HL-60 (cell line): ENCODE results near the gene ANKRD36.
A peak's percentile ranks its signal among the peaks of the same experiment; 100 is the strongest.
"Not testable (repeated sequence)": the region's sequence is repeated elsewhere in the genome, so short reads cannot be mapped to it uniquely, and the experiment has no call there.

Experiments
- DNase-seq, 2 experiments: peaks; one replicate each; pipeline ENCODE4 v3.0.0-alpha.2; 2010 to 2020; ENCODE audit warnings: low read depth in 1 of 2, low spot score in 1 of 2
- H3K27ac ChIP-seq: fragments of 250-450 bp; sonication (Bioruptor Pico); replicated peaks from 2 replicates; pipeline ENCODE4 v1.5.1; 2020; ENCODE audit warnings: mild to moderate bottlenecking, moderate library complexity
- H3K27me3 ChIP-seq: fragments of 250-450 bp; sonication (Bioruptor Pico); 2 replicates; pipeline ENCODE4 v1.5.1; 2021; ENCODE audit warnings: mild to moderate bottlenecking, moderate library complexity; ENCODE audit not compliant: insufficient read depth, poor library complexity, severe bottlenecking
- H3K4me3 ChIP-seq: replicated peaks from 2 replicates; pipeline ENCODE4 v1.5.1; 2011; ENCODE audit warnings: mild to moderate bottlenecking, control low read depth, low read length; ENCODE audit not compliant: insufficient read depth
- SPI1 ChIP-seq: IDR thresholded peaks from 2 replicates; pipeline ENCODE4 v1.6.1; 2012; ENCODE audit warnings: low read depth, mild to moderate bottlenecking, borderline replicate concordance
- TF ChIP-seq, protein P1 (sequence below): IDR thresholded peaks from one replicate; pipeline ENCODE4 v1.5.1; 2011; ENCODE audit warnings: low read length, control low read depth, inconsistent platforms; ENCODE audit not compliant: insufficient read depth

ANKRD36 gene

GRCh38 chr2:97098786-97099372, 14.1 kb upstream of the ANKRD36 start:
- TF ChIP-seq SPI1, result peak; percentile 42; the same call in 1 of the 2 replicates
- not testable (repeated sequence) for H3K27ac ChIP-seq, DNase-seq, H3K4me3 ChIP-seq, H3K27me3 ChIP-seq

DNA sequence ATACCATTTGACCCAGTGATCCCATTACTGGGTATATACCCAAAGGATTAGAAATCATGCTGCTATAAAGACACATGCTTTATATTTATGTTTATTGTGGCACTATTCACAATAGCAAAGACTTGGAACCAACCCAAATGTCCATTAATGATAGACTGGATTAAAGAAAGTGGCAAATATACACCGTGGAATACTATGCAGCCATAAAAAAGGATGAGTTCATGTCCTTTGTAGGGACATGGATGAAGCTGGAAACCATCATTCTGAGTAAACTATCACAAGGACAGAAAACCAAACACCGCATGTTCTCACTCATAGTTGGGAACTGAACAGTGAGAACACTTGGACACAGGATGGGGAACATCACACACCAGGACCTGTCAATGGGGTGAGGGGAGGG, 6.1 kb upstream of the ANKRD36 start:
- H3K27me3 ChIP-seq, H3K4me3 ChIP-seq, H3K27ac ChIP-seq, DNase-seq: not testable (repeated sequence)

DNA sequence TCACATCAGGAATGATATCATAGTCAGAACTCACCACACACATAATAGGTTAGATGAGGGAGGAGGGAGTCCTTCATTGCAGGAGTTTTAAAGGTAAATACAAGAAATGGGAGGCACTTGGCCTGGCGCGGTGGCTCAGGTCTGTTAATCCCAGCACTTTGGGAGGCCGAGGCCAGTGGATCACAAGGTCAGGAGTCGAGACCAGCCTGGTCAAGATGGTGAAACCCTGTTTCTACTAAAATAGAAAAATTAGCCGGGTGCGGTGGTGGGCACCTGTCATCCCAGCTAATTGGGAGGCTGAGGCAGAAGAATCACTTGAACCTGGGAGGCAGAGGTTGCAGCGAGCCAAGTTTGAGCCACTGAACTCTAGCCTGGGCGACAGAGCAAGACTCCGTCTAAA, 1.7 kb upstream of the ANKRD36 start:
- not testable (repeated sequence) for H3K27me3 ChIP-seq, H3K4me3 ChIP-seq, DNase-seq, H3K27ac ChIP-seq

DNA sequence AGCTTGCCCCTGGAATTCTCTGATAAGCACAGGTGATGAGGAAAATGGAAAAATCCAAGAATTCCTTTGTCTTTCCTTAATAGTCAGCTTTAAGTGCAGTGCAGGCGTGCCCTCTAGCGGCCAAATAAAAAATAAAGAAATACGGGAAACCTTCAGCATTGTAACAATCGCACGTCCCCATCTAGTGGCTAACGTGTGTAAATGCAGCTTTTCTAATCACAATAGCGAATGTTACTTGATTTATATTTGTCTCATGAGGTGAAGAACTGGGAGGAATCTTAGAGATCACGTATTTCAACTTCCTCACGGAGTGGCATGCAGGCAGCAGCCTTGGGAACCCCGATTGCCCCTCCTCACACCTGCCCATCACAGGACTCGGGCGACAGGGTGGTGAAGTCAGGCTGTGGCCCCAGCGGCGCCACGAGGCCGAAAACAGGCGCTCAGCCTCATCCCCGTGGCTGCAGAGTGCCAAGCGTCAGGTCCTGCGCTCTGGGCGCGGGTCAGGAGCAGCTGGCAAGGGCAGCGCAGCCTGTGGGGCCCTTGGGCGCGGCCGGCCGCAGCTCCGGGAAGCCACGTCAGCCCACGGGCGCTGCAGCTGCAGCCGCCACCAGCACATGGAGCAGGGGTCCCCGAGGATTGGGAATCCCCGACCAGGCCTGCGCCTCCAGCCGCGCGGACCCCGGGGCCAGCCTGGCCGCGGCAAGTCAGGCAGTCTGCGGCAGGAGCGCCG, 468 bp upstream of the ANKRD36 start:
- H3K27me3 ChIP-seq, result not testable (repeated sequence)
- Histone ChIP-seq H3K4me3 (peak overlapping the region; percentile 62), H3K27ac (peak overlapping the region; percentile 95)
- peak; percentile 13 to 55 for DNase-seq
- TF ChIP-seq, protein P1, sequence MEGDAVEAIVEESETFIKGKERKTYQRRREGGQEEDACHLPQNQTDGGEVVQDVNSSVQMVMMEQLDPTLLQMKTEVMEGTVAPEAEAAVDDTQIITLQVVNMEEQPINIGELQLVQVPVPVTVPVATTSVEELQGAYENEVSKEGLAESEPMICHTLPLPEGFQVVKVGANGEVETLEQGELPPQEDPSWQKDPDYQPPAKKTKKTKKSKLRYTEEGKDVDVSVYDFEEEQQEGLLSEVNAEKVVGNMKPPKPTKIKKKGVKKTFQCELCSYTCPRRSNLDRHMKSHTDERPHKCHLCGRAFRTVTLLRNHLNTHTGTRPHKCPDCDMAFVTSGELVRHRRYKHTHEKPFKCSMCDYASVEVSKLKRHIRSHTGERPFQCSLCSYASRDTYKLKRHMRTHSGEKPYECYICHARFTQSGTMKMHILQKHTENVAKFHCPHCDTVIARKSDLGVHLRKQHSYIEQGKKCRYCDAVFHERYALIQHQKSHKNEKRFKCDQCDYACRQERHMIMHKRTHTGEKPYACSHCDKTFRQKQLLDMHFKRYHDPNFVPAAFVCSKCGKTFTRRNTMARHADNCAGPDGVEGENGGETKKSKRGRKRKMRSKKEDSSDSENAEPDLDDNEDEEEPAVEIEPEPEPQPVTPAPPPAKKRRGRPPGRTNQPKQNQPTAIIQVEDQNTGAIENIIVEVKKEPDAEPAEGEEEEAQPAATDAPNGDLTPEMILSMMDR, result peak; percentile 22

- peak overlapping the region; percentile 62 for H3K4me3 ChIP-seq
- peak overlapping the region; percentile 95 for H3K27ac ChIP-seq
- not testable (repeated sequence) for H3K27me3 ChIP-seq, DNase-seq
Observed at GRCh38 chr2:97113882-97114255, 916 bp downstream of the ANKRD36 start.

- DNase-seq, H3K4me3 ChIP-seq, H3K27me3 ChIP-seq: not testable (repeated sequence)
Observed at GRCh38 chr2:97129090-97129489, 16.1 kb downstream of the ANKRD36 start.

GRCh38 chr2:97144016-97144415, 31.1 kb downstream of the ANKRD36 start:
- not testable (repeated sequence) for H3K27ac ChIP-seq, H3K27me3 ChIP-seq, DNase-seq, H3K4me3 ChIP-seq

More at GRCh38 chr2:97129090-97129489, 16.1 kb downstream of the ANKRD36 start:
- H3K27ac ChIP-seq, result not testable (repeated sequence)

DNA sequence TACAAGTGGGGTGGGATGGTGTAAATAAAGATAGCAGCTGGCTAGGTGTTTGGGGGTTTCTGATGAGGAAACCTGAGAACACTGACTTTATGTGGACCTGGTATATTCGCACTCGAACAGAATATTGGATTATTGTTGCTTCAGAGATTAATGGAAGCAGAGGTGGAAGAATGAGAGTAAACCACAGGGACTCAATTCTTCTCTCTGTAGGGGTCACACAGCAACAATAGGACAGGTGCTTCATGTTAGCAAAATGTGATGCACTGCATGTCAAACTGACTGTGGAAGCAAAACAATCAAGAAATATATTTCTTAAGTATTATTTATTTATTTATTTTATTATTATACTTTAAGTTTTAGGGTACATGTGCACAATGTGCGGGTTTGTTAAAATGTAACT, 53.6 kb downstream of the ANKRD36 start:
- not testable (repeated sequence) for H3K27me3 ChIP-seq, H3K27ac ChIP-seq, H3K4me3 ChIP-seq, DNase-seq

GRCh38 chr2:97167938-97168337, 55.0 kb downstream of the ANKRD36 start:
- H3K27me3 ChIP-seq, DNase-seq, H3K4me3 ChIP-seq, H3K27ac ChIP-seq: not testable (repeated sequence)

- not testable (repeated sequence) for DNase-seq, H3K27ac ChIP-seq, H3K4me3 ChIP-seq, H3K27me3 ChIP-seq
Observed at GRCh38 chr2:97168583-97168982, 55.6 kb downstream of the ANKRD36 start.

- DNase-seq, H3K27ac ChIP-seq, H3K4me3 ChIP-seq, H3K27me3 ChIP-seq: not testable (repeated sequence)
Observed at GRCh38 chr2:97180391-97180790, 67.4 kb downstream of the ANKRD36 start.

GRCh38 chr2:97195349-97195748, 82.4 kb downstream of the ANKRD36 start:
- DNase-seq, H3K4me3 ChIP-seq, H3K27me3 ChIP-seq, H3K27ac ChIP-seq: not testable (repeated sequence)
